GM21825 (cell line): ENCODE results near the gene TJP1.
"Not testable (repeated sequence)": the region's sequence is repeated elsewhere in the genome, so short reads cannot be mapped to it uniquely, and the experiment has no call there.

Source experiments
- ATAC-seq: cut with Tn5 transposase; IDR thresholded peaks from one replicate; pipeline ENCODE4 v1.9.1; 2021; ENCODE audit warnings: mild to moderate bottlenecking, moderate library complexity; ENCODE audit not compliant: unreplicated experiment

TJP1 gene

DNA sequence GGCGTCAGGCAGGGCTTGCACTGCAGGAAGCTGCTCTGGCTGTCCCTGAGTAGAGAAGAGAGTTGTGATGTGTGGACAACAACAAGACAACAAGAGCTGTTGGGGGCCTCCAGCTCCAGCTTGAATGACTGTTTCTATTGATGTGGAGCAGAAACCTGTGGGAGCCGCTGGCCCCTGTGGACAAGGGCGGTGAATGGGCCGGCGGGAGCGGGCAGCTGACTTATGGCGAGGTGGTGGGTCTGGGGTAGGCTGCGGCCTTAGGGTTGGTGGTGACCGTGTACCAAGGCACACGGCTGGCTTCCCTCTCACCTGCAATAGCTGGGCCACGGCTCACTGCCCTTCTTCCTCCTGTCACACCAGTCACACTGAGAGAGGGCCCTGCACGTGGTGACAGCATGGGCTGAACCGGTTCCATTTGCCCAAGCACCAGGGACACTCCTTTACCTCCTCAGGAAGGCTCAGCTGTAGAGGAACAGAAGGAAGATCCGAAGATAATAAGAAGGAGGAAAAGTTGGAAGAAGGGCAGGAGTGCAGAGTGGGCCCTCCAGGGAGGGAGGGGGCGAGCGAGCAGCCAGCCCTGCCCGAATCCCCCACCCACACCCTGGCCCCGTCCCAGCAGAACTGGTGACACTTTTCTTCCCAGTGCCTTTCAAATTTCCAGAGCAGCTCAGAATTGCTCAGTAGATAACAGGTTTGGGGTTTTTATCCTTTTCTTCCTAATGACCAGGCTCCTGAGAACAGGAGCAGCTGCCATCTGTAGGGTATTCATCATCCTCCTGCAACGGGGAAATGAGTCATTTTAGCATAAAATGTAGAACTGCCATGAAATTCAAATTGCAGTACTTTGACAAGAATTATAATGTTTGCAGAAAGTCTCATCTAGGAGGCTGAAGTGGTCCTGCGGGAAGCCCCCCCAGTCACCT, 136.9 kb downstream of the TJP1 start:
- no peak for ATAC-seq

DNA sequence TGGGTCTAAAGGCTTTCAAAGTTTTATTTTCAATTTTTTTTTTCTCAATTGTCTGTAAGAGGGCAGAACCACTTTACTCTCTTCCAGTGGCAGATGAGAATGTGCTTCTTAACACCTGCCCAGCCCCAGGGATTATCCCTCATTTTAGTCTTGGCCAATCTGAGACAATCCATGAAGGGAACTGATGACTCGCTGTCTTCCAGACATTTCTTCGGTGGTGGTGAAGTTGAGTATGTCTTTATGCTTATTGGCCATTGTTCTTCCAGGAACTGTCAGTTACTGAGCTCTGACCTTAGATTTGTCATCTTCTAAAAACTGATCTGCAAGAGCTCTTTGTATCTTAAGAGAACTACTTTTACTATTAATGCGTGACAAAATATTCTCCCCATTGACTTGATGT, 139.5 kb downstream of the TJP1 start:
- no peak for ATAC-seq

GRCh38 chr15:29682361-29682760, 139.9 kb downstream of the TJP1 start:
- no peak for ATAC-seq

DNA sequence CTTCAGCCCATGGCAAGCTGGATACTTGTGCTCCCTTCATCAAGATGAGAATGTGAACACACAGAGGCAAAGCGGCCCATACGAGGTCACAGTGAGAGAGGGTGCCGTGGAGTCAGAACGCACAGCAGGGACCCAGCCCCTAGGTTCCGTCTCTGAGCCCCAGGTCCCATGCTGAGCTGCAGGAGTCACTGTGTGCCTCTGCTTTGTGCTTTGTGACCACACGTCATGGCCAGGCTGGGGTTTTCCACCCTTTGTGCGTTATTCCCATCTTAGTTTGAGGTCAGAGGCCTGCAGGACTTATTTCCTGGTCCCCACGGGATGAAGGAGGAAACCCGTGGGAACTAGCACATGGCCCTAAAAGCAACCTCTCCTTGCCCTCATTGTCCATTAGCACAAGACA, 140.3 kb downstream of the TJP1 start:
- no peak for ATAC-seq

DNA sequence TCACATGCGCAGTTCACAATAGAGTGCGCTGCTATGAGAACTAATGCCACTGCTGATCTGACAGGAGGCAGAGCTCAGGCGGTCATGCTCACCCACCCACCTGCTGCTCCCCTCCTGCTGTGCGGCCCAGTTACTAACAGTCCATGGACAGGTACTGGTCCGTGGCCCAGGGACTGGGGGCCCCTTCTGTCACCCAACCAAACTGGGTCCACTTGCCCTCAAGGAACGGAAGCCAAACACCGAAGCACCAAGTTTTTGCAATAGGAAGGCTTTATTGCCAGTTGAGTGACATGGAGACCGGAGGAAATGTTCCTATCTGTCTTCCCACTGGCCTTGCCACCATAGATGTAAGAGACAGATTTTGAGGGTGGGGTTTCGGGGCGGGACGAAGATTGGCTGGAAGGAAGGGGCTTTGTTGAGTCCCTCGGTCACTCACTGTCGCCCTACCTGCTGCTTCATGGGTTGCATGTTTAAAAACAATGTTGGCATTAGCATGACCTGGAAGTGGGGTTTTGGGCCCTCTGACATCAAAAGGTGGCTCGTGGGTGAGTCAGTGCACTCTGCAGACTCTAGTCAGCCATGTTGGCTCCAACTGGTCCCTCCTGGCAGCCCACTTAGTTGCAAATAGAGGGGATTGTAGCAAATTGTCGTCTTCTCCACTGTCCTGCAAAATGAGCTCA, 141.0 kb downstream of the TJP1 start:
- ATAC-seq, result no peak

DNA sequence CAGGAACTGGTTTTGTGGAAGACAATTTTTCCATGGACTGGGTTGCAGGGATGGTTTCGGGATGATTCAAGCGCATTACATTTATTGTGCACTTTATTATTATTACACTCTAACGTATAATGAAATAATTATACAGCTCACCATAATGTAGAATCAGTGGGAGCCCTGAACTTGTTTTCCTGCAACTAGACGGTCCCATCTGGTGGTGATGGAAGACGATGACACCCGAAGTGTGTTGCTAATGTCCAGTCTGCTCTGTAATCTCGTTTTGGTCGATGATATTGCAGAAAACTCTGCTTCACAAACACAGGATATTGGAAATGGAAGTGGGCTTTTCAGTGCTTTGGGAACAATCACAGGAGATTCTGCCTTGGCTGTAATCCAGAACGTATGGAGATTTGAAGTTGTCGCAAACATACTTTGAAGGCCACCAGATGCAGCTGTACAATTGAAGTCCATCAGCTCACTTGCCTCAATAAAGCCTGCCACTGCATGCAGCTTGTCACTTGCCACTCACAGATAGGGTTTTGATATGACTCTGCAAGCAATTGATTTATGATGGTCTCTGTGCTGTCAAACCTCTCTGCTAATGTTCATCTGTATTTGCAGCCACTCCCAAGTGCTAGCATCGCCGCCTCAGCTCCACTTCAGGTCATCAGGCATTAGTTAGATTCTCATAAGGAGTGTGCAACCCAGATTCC, 141.7 kb downstream of the TJP1 start:
- no peak for ATAC-seq

DNA sequence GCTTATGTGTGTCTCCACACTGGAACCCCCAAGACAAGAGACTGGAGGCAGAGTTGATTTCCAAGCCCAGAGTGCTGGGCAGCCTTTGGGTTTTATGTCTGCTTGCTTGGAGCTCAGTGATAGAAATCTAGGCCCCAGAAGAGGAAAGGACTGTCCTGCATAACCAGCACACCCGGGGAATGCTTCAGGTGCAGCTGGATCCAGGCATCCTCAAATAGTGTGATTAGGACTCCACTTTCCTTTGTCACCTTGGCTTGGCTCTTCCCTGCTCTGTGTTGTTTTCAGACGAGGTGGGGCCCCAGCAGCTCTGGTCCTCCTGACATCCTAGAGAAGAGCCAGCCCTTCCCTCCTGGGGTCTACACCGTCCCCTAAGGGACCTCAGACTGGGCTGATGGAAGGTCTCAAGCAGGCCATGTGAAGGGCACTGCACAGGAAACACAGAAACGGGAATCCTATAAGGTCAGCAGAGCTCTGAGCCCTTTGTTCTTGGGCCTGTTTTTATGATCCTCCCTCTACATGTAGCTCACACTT, 143.7 kb downstream of the TJP1 start:
- ATAC-seq, result no peak

- ATAC-seq, result no peak
Measured at GRCh38 chr15:29677871-29678461, 144.3 kb downstream of the TJP1 start.

- no peak for ATAC-seq
Measured at GRCh38 chr15:29677455-29677854, 144.8 kb downstream of the TJP1 start.

DNA sequence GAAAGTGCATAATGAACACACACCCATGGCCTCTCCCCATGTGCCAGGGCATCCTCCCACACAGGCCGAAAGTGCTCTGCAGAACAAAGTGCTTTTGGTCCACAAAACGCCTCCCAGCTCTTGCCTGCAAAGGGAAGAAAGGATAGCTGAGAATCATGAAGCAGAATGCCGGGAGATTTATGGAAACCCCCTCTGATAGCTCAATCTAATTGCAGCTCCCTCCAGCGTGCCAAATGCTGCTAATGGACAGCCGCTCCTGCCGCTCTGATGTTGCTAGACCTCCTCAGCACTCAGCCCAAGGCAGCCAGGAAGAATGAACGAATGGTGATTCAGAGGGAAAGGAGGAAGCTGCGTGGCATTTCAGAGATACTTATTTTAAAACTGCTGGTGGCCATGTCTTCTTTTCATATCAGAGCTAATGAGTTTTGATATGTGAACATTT, 145.3 kb downstream of the TJP1 start:
- no peak for ATAC-seq

DNA sequence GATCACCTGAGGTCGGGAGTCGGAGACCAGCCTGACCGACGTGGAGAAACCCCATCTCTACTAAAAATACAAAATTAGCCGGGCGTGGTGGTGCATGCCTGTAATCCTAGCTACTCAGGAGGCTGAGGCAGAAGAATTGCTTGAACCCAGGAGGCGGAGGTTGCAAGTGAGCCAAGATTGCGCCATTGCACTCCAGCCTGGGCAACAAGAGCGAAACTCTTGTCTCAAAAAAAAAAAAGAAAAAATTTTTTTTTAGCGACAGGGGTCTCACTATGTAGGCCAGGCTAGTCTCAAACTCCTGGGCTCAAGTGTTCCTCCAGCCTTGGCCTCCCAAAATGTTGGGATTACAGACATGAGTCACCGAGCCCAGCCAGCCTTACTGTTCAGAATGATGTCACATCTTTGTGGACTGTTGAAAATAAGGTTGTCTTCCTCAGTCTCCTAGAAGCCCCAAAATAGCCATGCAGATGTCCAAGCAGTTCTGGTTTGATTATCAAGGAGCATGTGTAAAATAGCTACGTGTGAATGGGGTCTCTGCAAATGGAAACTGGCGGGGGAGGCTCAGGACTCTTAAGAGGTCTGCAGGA, 145.8 kb downstream of the TJP1 start:
- ATAC-seq, result not testable (repeated sequence)

DNA sequence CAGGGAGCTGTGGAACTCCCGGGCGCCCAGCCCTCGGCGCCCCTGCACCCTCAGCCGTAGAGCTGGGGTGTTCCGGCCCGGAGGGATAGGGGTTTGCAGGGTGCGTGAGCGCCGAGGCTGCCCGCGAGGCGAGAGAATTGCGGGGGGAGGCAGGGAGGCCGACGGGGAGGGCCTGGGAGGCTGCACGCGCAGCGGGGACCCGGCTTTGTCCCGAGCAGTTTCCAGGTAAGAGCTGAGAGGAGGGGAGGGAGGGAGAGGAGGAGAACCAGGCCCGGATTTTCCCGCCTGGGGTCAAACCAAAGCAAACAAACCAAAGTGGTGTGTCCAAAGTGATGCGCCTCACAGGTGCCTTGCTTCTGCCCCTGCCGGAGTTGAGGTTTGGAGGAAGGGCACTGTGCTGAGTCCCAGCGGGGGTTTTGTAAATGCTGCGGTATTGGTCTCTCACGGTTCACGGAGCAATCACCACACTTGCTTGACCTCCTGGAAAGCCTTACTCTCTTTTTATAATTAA, 146.4 kb downstream of the TJP1 start:
- no peak for ATAC-seq

- no peak for ATAC-seq
Measured at GRCh38 chr15:29674661-29675533, 147.4 kb downstream of the TJP1 start.

DNA sequence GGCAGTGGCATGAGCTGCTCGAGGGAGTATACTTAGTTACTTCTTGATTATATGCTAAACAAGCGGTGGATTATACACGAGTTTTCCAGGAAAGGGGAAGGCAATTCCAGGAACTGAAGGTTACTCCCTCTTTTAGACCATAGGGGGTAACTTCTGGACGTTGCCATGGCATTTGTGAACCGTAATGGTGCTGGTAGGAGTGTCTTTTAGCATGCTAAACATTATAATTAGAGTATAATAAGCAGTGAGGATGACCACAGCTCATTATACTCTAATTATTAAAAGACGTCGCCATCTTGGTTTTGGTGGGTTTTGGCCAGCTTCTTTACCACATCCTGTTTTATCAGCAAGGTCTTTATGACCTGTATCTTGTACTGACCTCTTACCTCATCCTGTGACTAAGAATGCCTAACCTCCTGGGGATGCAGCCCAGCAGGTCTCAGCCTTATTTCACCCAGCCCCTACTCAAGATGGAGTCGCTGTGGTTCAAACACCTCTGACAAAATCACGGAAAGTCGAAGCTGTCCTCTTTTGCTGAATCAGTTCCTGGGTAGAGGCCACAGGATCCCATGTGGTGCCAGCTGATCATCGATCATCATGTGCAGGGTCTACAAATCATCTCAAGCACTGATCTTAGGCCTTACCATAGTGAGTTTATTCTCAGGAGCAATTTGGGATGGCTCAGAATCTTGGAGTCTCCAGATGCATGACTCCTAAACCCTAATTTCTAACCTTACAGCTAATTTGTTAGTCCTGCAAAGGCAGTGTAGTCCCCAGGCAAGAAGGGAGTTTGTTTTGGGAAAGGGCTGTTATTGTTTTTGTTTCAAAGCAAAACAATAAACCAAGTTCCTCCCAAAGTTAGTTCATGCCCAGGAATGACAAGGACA, 149.1 kb downstream of the TJP1 start:
- no peak for ATAC-seq

DNA sequence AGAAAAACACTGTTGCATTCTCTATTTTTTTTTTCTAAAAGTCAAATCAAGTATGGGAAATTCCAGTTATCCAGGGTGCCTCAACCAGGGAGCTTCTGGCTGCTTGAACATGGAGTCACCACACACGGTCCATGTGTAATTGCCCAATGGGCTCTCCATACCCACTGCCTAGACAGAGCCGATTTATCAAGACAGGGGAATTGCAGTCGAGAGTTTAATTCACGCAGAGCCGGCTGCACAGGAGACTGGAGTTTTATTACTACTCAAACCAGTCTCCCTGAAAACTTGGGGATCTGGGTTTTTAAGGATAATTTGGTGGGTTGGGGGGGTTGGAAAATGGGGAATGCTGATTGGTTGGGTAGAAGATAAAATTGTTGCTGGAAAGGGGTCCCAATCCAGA, 149.8 kb downstream of the TJP1 start:
- no peak for ATAC-seq

- not testable (repeated sequence) for ATAC-seq
Measured at GRCh38 chr15:29672046-29672445, 150.2 kb downstream of the TJP1 start.

DNA sequence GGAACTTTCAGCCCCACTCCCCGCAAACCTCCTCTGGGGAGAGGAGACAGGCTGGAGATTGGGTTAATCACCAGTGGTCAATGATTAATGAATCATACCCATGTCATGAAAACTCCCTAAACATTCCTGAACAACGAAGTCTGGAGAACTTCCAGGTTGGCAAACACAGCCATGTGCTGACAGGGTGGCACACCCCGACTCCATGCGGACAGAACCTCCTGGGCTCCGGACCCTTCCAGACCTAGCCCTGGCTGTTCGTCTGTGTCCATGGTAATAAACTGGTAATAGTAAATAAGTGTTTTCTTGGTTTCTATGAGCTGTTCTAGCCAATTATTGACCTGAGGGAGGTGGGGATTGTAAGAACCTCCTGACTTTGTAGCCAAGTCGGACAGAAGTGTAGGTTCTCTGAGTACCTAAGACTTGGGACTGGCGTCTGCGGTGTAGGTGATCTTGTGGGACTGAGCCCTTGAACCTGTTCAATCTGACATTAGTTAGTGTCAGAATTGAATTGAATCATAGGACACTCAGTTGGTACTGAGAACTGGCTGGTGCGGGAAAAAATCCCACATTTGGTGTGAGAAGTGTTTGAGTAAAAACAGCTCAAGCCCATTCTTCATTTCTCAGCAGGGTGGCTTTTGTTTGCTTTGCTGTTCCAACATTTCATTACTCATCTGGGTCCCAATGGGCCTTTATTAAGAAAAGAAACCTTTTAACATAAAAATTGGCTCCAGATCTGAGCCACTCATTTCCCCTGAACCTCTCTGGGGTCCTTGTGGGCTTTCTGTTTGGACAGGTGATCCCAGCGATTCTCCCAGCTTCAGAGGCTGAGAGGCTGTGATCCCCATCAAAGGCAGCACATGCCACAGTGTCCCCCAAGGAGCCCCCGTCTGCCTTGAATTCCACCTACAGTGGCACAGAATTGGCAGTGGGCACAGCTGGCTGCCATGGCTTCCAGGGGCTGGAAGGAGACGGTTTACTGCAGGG, 151.0 kb downstream of the TJP1 start:
- no peak for ATAC-seq
